T-helper 1 cell (primary cell): ENCODE measurements around the gene SARDH.
"Not testable (repeated sequence)": the region's sequence is repeated elsewhere in the genome, so short reads cannot be mapped to it uniquely, and the experiment has no call there.

Experiments used
- DNase-seq, 5 donors: peaks; one replicate each; pipeline ENCODE4 v3.0.0-alpha.2; 2012 to 2020

Gene SARDH

DNA sequence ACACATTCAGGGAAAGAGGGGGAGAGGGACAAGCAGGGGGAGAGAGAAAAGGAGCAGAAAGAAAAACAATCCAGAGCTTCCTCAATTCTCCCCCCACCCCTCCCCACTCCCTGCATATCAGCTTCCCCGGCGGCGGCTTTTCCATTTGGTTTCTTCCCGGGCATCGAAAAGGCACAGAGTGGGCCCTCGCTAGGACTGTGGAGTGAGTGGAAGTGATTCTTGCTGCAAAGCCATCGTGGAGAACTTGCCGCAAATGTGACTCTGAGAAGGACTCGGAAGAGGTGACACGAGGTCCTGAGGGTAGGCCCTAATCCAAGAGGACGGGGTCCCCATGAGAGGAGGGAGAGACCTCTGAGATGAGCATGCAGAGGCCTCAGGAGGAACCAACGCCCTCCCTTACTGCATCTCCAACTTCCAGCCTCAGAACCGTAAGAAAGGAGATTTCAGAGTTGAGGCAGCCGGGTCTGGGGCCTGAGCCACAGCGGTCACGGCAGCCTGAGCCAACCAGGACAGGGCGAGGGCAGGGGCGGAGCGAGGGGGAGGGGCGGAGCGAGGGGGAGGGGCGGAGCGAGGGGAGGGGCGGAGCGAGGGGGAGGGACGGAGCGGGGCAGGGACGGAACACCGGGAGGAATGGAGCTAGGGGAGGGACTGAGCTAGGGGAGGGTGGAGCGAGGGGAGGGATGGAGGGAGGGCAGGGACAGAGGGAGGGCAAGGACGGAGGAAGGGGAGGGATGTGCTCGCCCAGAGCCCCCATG, 21.2 kb upstream of the SARDH start:
- no peak for DNase-seq

DNA sequence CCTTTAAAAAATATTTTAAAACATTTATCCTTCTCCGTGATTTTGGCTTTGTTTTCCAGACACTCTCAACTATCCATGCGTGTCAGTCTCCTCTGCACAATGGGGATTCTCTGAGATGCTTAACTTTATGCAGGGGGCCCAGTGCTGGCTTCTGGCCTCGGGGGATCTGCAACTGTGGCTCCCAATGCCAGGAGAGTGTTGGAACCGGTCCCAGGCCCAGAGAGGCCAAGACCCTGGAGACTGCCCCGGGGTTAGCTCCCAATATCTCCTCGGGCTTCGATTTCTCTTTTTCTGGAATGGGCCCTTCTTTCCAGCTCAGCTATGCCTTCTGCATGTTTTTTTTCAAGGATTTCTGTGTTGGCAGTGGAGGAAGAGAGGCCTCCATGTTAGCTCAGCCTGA, 20.1 kb upstream of the SARDH start:
- DNase-seq: no peak

DNA sequence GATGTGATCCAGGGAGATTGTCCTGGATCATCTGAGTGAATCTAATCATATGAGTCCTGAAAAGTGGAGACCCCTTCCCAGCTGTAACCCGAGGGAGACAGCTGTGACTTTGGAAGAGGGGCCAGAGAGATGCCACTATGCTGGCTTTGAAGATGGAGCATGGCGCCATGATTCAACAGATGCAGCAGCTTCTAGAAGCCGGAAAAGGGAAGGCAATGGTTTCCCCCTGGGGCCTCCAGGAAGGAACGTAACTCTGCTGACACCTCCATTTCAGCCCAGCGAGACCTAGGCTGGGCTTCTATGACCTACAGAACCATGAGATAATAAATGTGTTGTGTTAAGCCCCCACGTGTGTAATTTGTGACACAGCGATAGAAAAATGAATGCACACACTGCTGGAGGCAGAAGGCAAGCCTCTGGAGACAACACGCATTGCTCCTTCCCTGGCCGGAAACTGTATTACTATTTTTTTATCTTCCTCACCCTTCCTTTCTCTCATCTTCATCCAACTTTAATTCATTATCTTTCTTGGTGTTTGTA, 16.6 kb upstream of the SARDH start:
- no peak for DNase-seq

DNA sequence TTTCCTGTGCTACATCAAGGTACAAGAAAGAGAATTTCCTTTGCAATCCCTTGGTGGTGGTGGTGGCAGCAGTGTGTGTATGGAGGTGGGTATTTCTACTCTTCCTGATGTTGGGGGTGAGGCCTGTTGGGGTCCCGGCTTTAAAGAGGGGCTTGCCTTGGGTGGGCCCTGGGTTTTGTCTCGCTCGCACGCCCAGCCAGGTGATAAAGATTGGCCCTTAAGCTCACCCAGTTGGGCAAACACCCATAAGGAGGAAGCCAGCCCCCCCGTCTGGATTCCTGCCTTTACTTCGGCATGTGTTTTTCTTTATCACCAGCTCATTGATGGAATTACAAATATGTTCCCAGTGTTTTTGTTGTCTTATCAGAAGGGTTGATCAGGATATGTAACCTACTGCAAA, 16.0 kb upstream of the SARDH start:
- DNase-seq: no peak

DNA sequence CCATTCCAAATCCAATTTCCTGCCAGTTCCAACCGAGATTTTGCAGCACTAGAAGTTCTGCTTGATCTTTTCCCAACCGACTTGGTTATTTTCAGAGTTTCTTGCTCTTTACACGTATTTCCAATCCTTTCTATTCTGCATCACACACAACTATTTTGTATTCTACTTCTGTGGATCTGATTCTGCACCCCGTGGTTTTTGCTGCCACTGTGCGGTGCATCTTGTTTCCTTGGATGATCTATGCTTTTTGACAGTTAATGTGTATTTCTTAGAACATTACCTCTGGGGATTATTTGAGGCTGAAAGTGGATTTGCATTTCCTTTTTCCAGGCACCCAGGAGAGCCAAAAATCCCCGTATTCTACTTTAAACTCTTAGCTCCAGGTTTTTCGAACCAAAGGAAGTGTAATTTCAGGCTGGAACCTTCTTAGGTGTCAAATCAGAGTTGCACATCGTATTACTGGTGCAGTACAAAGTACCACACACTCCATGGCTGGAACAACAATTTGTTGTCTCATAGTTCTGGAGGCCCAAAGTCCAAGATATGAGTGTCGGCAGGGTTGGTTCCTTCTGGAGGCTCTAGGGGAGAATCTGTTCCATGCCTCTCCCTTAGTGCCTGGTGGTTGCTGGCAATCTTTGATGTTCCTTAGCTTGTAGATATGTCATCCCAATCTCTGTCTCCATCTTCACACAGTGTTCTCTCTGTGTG, 14.7 kb upstream of the SARDH start:
- DNase-seq: no peak

DNA sequence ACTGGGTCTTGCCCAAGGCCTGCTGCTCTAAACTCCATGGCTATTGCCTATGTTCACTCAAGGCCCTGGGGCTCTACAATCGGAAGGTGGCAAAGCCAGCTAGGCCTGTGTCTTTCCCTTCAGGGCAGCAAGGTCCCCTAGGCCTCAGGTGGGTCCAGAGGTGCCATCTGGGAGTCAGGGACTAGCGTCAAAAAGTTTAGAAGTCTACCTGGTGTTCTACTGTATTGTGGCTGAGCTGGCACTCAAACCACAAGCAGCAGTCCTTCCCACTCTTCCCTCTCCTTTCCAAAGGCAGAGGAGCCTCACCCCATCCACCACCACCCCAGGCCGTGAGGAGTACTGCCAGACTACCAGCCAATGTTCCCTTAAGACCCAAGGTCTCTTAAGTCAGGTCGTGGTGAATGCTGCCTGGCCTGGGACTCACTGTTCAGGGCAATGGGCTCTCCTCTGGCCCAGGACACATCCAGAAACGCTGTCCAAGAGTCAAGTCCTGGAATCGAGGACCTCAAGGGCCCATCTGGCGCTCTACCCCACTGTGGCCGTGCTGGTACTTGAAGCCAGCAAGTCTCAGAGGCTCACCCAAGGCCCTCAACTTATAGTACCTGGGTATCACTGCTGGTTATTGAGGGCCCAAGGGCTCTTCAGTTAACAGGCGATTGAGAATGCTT, 13.0 kb upstream of the SARDH start:
- DNase-seq: no peak

DNA sequence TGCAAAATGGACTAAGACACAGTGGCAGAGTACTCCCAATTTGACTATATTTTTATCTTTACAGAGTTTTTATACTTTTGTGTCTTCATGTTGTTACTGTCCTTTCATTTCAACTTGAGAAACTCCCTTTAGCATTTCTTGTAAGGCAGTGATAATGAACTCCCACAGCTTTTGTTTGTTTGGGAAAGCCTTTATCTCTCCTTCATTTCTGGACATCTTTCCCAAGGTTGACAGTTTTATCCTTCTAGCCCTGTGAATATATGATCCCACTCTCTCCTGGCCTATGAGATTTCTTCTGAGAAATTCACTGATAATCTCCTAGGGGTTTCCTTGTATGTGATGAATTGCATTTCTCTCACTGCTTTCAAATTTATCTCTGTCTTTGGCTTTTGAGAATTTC, 9.2 kb upstream of the SARDH start:
- DNase-seq: no peak

DNA sequence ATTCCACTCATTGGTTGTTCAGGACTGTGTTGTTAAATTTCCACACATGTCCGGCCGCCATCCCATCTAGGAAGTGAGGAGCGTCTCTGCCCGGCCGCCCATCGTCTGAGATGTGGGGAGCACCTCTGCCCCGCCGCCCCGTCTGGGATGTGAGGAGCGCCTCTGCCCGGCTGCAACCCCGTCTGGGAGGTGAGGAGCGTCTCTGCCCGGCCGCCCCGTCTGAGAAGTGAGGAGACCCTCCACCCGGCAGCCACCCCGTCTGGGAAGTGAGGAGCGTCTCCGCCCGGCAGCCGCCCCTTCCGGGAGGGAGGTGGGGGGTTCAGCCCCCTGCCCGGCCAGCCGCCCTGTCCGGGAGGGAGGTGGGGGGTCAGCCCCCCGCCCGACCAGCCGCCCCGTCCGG, 6.4 kb upstream of the SARDH start:
- not testable (repeated sequence) for DNase-seq

DNA sequence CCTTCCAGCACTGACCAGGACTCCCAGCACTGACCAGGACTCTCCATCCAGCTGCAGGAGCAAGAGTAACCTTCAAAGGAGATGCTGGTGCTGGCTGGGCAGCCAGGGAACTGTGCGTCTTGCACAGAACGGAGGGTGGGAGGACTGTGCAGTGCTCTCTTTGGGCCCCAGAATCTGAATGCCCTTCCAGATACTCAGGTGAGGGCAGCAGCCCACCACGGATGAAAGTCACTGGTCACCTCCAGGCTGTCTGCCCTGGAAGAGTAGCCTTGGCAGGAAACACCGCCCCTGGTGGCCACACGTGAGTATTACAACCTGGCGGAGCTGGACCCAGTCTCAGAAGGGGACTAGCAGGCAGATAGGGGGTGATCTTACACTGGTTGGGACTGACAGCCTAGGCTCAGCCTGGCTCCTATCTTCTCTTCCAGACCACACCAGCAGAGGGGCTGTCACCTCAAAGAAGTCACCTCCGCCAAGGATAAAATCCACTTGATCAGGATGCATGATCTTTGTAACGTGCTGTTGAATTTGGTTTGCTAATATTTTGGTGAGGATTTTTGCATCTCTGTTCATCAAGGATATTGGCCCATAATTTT, 4.8 kb upstream of the SARDH start:
- peak; percentile 38 to 70 (median 53) for DNase-seq

DNA sequence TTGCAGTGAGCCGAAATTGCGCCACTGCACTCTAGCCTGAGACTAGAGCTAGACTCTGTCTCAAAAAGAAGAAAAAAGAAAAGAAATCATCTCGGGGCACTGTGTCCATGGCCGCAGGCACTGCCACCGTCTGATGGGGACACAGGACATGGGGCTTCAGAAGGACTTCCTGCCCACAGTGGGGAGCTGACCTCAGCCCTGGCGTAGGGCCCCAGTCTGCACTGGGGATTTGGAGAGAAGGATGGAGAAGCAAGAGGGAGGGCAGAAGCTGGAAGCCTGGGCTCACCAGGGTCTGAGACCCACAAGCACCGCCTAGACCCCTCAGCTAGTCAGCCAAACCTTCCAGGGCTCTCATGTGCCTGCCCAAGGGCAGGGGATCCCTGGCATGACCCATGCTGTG, 4.1 kb upstream of the SARDH start:
- no peak for DNase-seq

DNA sequence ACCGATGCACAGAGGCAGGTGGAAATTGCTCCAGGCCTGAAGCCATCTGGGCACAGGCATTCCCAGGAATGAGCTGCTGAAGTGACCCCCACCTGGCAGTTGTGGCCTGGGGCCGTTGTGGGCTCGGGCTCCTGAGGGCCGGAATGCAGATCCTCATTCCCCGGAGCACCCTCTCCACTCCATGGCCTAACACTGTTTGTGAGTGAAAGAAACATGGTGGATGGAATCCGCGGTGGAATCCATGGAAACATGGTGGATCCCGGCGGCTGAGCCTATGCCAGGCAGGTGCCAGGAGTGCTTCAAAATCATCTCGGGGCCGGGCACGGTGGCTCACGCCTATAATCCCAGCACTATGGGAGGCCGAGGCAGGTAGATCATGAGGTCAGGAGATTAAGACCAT, 3.6 kb upstream of the SARDH start:
- no peak for DNase-seq

DNA sequence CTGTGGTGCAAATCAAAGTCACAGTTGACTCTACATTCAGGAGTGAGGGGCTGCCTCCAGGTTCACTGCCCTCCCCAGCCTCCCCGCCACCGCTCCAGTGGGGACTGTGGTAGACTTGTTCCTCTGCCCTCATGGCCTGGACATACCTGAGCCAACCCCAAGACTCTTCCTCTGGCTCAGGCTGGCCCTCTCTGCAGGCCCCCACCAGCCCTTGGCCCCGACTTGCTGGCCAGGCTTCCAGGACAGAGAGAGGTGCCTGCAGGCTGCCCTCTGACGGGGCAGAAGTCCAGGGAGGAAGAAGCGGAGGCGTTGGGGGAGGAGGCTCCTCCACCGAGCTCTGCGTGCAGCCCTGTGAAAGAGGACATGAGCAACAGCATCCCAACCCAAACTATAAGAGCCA, 2.8 kb upstream of the SARDH start:
- no peak for DNase-seq

DNA sequence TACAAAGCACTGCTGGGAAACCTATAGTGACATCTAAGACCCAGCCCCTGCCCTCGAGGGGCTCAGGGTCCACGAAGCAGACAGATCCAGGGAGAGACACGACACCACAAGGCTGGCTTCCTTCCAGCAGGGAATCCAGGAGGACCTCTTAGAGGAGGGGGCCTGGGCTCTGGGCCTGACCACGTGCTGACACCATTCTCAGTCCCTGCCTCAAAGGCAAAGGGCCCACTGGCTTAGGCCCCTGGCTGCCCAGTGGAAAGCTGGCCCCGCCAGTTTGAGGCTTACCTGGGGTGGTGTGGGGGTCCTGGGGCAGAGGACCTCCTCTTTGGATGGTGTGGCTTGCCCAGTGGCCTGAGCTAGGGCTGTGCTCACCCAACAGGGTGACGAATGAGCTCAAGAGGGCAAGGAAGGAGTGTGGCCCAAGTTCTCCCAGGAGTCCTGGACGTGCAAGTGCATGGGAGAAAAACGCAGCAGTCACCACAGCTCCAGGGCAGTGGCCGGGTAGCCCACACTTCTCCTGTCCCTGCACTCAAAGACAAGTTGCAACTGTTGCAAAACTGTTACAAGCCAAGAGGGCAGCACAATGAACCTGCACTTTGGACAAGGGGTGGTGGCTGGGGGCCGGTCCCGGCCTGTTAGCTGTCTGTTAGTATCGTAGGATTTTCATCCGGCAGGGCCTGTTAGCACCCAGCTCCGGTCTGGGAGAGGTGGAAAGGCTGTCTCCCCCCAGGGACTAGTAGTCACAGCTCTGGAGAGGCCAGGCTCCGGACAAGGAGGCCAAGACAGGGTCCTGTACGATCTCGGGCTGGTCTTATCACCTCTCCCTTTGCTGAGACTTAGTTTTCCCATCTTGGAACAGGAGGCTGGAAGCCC, 1.5 kb upstream of the SARDH start:
- no peak for DNase-seq

DNA sequence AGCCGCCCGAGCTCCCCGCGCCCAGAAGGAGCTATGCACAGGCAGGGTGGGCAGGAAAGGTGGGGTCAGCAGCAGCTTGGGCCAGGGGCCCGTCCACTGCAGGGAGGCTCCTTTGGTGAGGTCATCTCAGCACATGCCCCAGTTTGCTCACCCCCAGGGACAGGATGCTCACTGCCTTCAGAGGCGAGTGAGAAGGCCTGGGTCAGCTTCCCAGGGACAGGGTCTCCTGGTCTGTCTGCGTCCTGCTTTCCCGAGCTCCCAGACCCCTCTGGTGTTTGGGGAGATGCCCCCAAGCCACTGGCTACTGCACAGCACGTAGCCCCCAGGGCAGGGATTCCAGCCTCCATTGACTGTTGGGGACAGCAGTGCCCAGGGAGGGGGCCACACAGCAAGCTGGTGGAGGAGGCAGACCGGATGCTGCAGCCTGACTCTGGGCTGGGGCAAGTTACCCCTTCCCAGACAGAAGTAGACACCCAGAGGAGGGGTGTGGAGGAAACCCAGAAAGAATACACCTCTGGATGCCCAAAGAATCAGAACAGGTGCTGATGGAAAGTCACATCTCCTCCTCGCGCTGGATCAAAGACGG, 581 bp upstream of the SARDH start:
- DNase-seq: no peak

DNA sequence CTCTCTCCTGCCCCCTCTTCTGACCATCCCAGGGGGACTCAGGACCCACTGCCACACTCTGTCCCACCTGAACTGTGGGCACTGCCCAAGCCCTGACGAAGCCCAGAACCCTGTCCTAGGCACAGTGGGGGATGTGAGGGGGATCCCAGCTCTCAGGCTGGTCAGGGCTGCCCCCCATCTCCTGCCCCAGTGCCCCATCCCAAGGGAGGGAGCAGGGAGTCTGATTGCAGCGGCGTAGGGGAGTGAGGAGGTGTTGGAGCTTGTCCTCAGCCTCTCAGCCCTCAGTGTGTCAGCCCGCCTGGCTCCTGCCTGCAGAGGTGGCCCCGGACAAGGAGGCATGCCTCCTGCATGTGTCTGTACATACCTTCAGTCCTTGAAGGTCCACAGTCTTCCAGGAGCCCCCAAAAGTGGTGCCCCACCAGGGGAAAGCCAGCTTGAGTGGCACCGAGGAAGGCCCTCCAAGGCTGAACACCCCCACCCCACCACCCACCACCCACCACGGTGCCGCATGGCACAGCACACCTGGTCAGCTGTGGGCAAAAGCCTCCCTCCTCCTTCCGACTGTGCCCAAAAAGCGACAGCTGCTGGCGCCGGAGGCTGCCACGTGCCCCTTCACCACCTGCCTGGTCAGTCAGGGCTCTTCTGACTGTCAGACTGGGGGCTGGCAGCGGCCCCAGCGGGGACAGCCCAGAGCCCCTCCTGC, 930 bp downstream of the SARDH start:
- no peak for DNase-seq

DNA sequence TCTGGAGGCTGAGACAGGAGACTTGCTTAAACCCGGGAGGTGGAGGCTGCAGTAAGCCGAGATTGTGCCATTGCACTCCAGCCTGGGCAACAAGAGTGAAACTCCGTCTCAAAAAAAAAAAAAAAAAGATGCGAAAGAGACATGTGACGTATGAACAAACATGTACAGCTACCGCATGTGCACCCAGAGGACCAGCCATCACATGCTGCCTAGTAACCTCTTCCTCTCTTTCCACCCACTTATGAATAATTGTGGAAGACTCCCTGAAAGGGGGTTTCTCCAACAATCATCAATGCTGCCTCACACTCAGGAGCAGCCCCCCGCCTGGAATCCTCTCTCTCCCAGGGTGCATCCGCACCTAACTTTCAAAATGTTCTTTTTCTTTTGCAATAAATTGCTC, 2.2 kb downstream of the SARDH start:
- no peak for DNase-seq

DNA sequence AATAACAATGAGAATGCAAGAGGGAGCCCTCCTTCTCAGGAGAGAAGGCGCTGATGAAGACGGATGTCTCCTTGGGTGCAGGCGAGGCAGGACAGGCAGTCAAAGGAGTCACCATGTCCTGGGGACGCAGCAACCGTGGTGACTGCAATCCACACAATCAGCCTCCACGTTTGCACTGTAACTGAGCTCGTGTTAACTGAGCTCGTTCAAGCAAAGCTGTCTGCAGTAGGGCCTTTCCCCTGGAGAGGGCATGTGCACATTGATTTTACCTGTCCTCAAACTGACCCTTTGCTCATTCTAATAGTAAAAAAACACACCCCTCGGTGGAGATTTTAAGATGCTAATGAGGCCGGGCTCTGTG, 2.8 kb downstream of the SARDH start:
- DNase-seq: no peak

DNA sequence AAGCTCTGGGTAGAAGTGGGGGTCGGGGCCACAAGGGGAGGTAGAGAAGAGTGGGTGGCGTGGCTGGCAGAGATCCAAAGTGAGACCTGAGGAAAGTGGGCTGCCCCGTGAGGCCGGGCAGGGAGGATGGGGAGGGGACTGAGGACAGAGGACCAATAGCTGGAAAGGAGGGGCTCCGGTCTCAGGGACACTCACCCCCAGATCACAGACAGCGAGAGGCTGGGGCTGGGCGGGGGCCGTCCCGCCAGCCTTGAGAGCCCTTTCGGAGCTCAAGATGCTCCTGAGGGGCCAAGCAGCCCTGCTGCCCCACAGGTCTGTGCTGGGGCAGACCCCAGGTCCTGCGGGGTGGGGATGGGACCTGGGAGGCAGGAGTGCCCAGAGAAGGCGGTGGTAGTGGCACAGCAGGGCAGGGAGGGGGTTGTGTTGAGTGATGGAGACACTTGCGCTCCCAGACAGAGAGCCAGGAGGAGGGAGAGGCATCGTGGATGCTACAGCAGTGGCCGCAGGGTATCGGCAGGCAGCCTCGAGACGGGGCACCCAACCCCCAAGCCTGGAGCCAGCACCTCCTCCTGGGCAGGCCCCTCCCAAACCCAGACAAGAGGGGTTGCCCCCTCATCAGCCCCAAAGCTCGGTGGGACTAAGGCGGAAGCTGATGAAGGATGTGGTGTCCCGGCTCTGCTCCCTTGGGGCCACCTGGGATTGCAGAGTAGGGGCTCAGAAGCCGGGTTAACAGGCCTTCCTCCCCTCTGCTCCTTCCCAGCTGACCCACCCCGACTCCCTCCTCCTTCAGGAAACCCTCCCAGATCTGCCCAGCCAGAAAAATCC, 3.4 kb downstream of the SARDH start:
- DNase-seq: no peak

DNA sequence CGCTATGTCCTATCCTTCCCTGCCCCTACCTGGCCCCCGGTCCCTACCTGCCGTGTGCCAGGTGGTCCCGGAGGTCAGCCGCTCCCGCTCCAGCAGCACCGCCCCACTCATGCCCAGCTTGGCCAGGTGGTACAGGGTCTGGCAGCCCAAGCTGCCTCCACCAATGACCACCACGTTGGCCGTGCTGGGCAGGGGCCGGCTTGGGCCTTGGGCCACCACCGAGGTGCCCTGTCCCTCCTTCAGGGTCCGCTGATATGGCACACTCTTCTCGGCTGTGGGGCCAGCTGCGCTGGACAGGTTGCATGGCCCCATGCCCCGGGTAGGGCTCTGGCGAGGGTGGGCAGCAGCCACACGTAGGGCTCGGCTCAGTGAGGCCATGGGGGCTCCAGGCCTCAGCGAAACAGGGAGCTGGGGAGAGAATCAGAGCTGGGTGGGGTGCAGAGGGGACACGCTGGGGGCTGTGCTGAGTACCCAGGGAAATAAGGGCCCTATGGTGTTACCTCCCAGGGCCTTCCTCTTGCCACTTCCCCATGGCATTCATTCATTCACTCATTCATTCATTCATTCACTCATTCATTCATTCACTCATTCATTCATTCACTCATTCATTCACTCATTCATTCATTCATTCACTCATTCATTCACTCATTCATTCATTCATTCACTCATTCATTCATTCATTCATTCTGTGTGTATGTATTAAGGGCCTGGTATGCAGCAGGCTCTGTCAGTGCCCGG, 4.2 kb downstream of the SARDH start:
- DNase-seq: no peak

DNA sequence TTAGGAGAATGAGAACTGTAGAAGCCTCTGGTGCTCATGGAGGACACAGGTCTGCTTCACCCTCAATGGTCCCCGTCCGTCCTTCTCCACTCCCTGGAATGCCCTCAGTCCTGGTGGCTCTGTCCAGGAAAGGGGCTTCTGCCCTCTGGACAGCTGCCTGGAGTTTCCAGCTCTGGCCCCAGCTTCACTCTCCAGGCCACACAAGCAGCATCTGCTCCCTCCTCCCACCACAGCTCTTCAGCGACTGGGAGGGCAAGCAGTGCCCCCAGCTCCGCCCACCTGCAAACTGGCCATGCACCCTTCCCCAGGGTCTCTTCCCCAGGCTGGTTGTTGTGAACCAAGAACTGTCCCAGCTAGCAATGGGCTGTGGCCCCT, 4.7 kb downstream of the SARDH start:
- DNase-seq: no peak
